ENCODE data around the gene KYNU.

The KYNU gene

DNA sequence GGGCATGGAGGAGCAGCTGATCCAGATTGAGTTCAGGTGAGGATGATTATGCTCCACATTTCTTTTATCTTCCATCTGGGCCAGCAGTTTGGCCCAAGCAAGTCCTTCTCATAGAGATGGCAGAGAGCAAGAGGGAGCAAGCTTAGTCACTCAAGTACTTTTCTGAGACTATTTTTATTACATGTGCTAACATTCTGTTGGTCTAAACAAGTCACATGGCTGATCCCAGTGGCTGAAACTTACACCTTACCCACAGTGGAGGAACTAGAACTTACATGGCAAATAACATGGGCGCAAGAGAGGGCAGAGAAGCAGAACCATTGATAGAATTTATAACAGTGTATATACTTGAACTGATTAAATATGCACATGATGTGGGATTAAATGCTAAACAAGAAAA is 105.7 kb downstream of the KYNU start:
- Histone ChIP-seq H3K14ac (ENCODE audit: low read length) (no peak overlapping the region), H2BK12ac (ENCODE audit: low read length) (no peak overlapping the region), H3K79me1 (ENCODE audit: low read length) (peaks cover 6% of the 10 kb centered on the region), H3K9me3 (ENCODE audit: insufficient read depth, low read depth, low read length) (no peaks in the 10 kb centered on the region), H4K8ac (ENCODE audit: low read depth, low read length) (no peak overlapping the region), H3K27me3 (ENCODE audit: insufficient read depth, low read length) (no peaks in the 10 kb centered on the region), H3K79me2 (ENCODE audit: control insufficient read depth, insufficient read depth, low read length, poor library complexity) (no peaks in the 10 kb centered on the region), H3K23ac (ENCODE audit: low read length) (no peak overlapping the region), H4K91ac (ENCODE audit: low read depth, low read length) (no peak overlapping the region), H3K4me2 (ENCODE audit: low read length) (no peak overlapping the region), H2AK5ac (ENCODE audit: low read length) (peak overlapping the region; percentile 10), H3K18ac (ENCODE audit: low read length) (no peak overlapping the region), H2BK5ac (ENCODE audit: low read depth, low read length, poor library complexity) (no peak overlapping the region), H3K4me3 (ENCODE audit: low read depth, low read length) (no peak overlapping the region), H3K36me3 (ENCODE audit: control insufficient read depth in 1 of 2, insufficient read depth in 2 of 2, low read length in 2 of 2) (no peaks in the 10 kb centered on the region), H3K4ac (ENCODE audit: low read depth, low read length) (no peak overlapping the region), H2AFZ (ENCODE audit: insufficient read depth, low read length, poor library complexity) (no peak overlapping the region), H3K9ac (ENCODE audit: low read length) (no peak overlapping the region), H3K4me1 (ENCODE audit: control insufficient read depth in 1 of 2, insufficient read depth in 2 of 2, low read length in 2 of 2) (peaks cover 2% of the 10 kb centered on the region in 2 experiments), H3K27ac (ENCODE audit: low read depth, low read length) (no peak overlapping the region), H2BK120ac (ENCODE audit: insufficient read depth, low read length, poor library complexity) (no peak overlapping the region), H4K12ac (ENCODE audit: low read depth, low read length) (no peak overlapping the region)
- WGBS (ENCODE audit: extremely low coverage, insufficient coverage, insufficient read length), result no CpG with 5 or more reads among the region's 1 CpG
- no peak for DNase-seq

DNA sequence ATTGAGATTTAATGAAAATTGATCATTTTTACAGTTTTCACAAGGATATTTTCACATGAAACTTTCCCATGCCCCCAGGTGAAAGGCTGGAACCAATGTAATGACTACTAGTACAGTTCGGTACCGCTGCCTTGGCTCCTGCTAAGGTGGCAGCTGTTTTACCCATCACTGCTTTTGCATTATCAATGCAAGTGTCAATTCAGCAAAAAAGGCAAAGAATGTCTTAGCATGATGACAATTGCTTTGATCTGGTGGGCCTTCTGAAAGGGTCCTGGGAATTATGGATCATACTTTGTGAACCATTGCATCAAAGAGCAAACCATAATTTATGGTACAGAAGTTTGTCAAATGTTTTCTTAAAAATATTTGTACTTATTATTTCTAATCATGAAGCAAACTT is 107.2 kb downstream of the KYNU start:
- no peaks in the 10 kb centered on the region for H3K9me3 ChIP-seq (ENCODE audit: insufficient read depth, low read depth, low read length)
- WGBS (ENCODE audit: extremely low coverage, insufficient coverage, insufficient read length), result no CpG with 5 or more reads among the region's 2 CpGs

DNA sequence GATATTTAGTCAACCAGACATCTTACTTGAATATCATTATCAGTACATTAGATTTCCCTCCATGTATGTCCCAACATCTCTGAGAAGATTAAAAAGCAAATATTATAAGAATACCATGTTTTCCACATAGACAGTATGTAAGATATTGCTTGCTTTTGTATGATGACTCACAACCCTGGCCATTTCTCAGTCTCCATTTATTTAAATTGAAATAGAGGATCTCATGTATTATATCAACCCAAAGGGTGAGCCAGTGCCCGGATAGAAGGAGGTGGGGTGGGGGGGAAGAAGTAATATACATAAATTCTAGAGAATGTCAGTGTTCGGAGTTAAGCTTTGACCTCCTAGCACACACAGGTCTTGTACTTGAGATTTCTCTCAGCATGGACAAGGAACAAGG is 109.6 kb downstream of the KYNU start:
- no peak for DNase-seq
- no peak overlapping the region for H2BK120ac ChIP-seq (ENCODE audit: insufficient read depth, low read length, poor library complexity)
- H3K79me1 ChIP-seq (ENCODE audit: low read length), result no peaks in the 10 kb centered on the region
- no peak overlapping the region for H4K8ac ChIP-seq (ENCODE audit: low read depth, low read length)
- no peak overlapping the region for H3K14ac ChIP-seq (ENCODE audit: low read length)
- H3K4me3 ChIP-seq (ENCODE audit: low read depth, low read length), result no peak overlapping the region
- H2BK5ac ChIP-seq (ENCODE audit: low read depth, low read length, poor library complexity), result no peak overlapping the region
- no peak overlapping the region for H3K4me2 ChIP-seq (ENCODE audit: low read length)
- H3K9me3 ChIP-seq (ENCODE audit: insufficient read depth, low read depth, low read length), result no peaks in the 10 kb centered on the region
- H3K79me2 ChIP-seq (ENCODE audit: control insufficient read depth, insufficient read depth, low read length, poor library complexity), result no peaks in the 10 kb centered on the region
- H3K9ac ChIP-seq (ENCODE audit: low read length), result no peak overlapping the region
- no peaks in the 10 kb centered on the region for H3K36me3 ChIP-seq (ENCODE audit: control insufficient read depth in 1 of 2, insufficient read depth in 2 of 2, low read length in 2 of 2)
- no peak overlapping the region for H2AFZ ChIP-seq (ENCODE audit: insufficient read depth, low read length, poor library complexity)
- no CpG with 5 or more reads among the region's 2 CpGs for WGBS (ENCODE audit: extremely low coverage, insufficient coverage, insufficient read length)
- H3K27ac ChIP-seq (ENCODE audit: low read depth, low read length), result no peak overlapping the region
- H3K23ac ChIP-seq (ENCODE audit: low read length), result no peak overlapping the region
- no peaks in the 10 kb centered on the region for H3K27me3 ChIP-seq (ENCODE audit: insufficient read depth, low read length)
- no peak overlapping the region for H4K91ac ChIP-seq (ENCODE audit: low read depth, low read length)
- no peak overlapping the region for H4K12ac ChIP-seq (ENCODE audit: low read depth, low read length)
- no peak overlapping the region for H3K4ac ChIP-seq (ENCODE audit: low read depth, low read length)
- no peak overlapping the region for H2AK5ac ChIP-seq (ENCODE audit: low read length)
- no peaks in the 10 kb centered on the region for H3K4me1 ChIP-seq (ENCODE audit: control insufficient read depth in 1 of 2, insufficient read depth in 2 of 2, low read length in 2 of 2)
- H2BK12ac ChIP-seq (ENCODE audit: low read length), result no peak overlapping the region
- H3K18ac ChIP-seq (ENCODE audit: low read length), result no peak overlapping the region

More for the DNA sequence above, 107.2 kb downstream of the KYNU start:
- H3K23ac ChIP-seq (ENCODE audit: low read length), result no peak overlapping the region
- H3K4me2 ChIP-seq (ENCODE audit: low read length), result no peak overlapping the region
- H3K14ac ChIP-seq (ENCODE audit: low read length), result no peak overlapping the region
- H3K4ac ChIP-seq (ENCODE audit: low read depth, low read length), result no peak overlapping the region
- no peak overlapping the region for H3K9ac ChIP-seq (ENCODE audit: low read length)
- no peaks in the 10 kb centered on the region for H3K27me3 ChIP-seq (ENCODE audit: insufficient read depth, low read length)
- H4K8ac ChIP-seq (ENCODE audit: low read depth, low read length), result no peak overlapping the region
- no peak overlapping the region for H2AK5ac ChIP-seq (ENCODE audit: low read length)
- no peak overlapping the region for H4K91ac ChIP-seq (ENCODE audit: low read depth, low read length)
- H3K27ac ChIP-seq (ENCODE audit: low read depth, low read length), result no peak overlapping the region
- no peak overlapping the region for H2BK5ac ChIP-seq (ENCODE audit: low read depth, low read length, poor library complexity)
- H3K36me3 ChIP-seq (ENCODE audit: control insufficient read depth in 1 of 2, insufficient read depth in 2 of 2, low read length in 2 of 2), result no peaks in the 10 kb centered on the region
- no peak overlapping the region for H2AFZ ChIP-seq (ENCODE audit: insufficient read depth, low read length, poor library complexity)
- no peak overlapping the region for H4K12ac ChIP-seq (ENCODE audit: low read depth, low read length)
- no peak overlapping the region for H3K4me3 ChIP-seq (ENCODE audit: low read depth, low read length)
- H3K4me1 ChIP-seq (ENCODE audit: control insufficient read depth in 1 of 2, insufficient read depth in 2 of 2, low read length in 2 of 2), result peaks cover 2% of the 10 kb centered on the region in 2 experiments
- no peak overlapping the region for H2BK12ac ChIP-seq (ENCODE audit: low read length)
- no peak overlapping the region for H2BK120ac ChIP-seq (ENCODE audit: insufficient read depth, low read length, poor library complexity)
- no peak overlapping the region for H3K18ac ChIP-seq (ENCODE audit: low read length)
- H3K79me1 ChIP-seq (ENCODE audit: low read length), result peaks cover 5% of the 10 kb centered on the region
- no peak for DNase-seq
- no peaks in the 10 kb centered on the region for H3K79me2 ChIP-seq (ENCODE audit: control insufficient read depth, insufficient read depth, low read length, poor library complexity)

DNA sequence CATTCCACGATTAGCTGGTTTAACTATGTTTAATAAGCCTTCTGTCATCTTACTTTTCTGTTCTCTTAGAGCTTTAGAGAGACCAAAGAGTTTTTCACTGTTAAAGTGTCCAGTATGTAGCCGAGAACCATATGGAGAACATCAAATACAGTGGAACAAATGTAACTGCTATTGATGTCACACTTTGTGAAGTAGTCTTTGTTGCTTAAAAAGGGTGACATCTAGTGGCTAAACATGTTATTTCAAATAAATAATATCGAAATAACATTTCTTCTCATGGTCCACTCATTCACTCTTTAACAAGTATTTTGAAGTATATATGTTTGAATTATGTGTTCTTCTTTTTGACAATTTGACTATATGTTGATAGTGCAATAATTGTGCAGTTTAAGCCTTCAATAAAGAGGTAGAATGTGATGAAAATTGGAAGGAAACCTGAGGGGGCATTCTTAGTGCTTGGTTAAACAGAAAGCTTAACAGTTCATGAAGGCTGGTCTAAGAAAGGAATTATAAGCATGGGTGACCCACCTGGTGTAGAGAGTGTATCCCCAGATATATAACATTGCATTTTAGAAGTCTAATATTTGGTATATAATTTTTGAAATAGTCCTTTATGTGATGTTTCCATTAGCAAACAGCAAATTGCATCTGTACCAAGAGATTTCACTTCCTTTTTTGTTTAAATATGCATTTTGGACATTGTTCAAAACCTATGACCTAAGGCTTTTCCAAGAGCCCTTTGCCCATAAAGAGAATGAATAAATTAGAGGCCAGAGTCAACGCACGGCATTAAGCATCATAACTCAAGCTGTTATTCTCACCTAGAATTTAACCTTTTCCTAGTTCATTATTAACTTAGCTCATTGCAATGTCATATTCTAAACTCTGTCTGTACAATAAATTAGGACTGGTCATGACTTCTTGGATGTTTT is 112.1 kb downstream of the KYNU start:
- H3K79me2 ChIP-seq (ENCODE audit: control insufficient read depth, insufficient read depth, low read length, poor library complexity), result no peaks in the 10 kb centered on the region

More for the DNA sequence above, 112.1 kb downstream of the KYNU start:
- no peak overlapping the region for H4K91ac ChIP-seq (ENCODE audit: low read depth, low read length)
- H2BK12ac ChIP-seq (ENCODE audit: low read length), result no peak overlapping the region
- no peaks in the 10 kb centered on the region for H3K79me1 ChIP-seq (ENCODE audit: low read length)
- no peaks in the 10 kb centered on the region for H3K36me3 ChIP-seq (ENCODE audit: control insufficient read depth in 1 of 2, insufficient read depth in 2 of 2, low read length in 2 of 2)
- no peak overlapping the region for H4K12ac ChIP-seq (ENCODE audit: low read depth, low read length)
- H3K4ac ChIP-seq (ENCODE audit: low read depth, low read length), result no peak overlapping the region
- H3K14ac ChIP-seq (ENCODE audit: low read length), result no peak overlapping the region
- peak in 1 of 2 donors; percentile 71 for DNase-seq
- no peaks in the 10 kb centered on the region for H3K27me3 ChIP-seq (ENCODE audit: insufficient read depth, low read length)
- H3K4me3 ChIP-seq (ENCODE audit: low read depth, low read length), result no peak overlapping the region
- H2BK120ac ChIP-seq (ENCODE audit: insufficient read depth, low read length, poor library complexity), result no peak overlapping the region
- no peak overlapping the region for H2AK5ac ChIP-seq (ENCODE audit: low read length)
- H3K9ac ChIP-seq (ENCODE audit: low read length), result no peak overlapping the region
- H3K4me2 ChIP-seq (ENCODE audit: low read length), result no peak overlapping the region
- no peak overlapping the region for H3K27ac ChIP-seq (ENCODE audit: low read depth, low read length)
- no peak overlapping the region for H4K8ac ChIP-seq (ENCODE audit: low read depth, low read length)
- H3K23ac ChIP-seq (ENCODE audit: low read length), result no peak overlapping the region
- H3K18ac ChIP-seq (ENCODE audit: low read length), result no peak overlapping the region
- H2AFZ ChIP-seq (ENCODE audit: insufficient read depth, low read length, poor library complexity), result no peak overlapping the region
- no peak overlapping the region for H2BK5ac ChIP-seq (ENCODE audit: low read depth, low read length, poor library complexity)
- H3K9me3 ChIP-seq (ENCODE audit: insufficient read depth, low read depth, low read length), result no peaks in the 10 kb centered on the region
- WGBS (ENCODE audit: extremely low coverage, insufficient coverage, insufficient read length), result no CpG with 5 or more reads among the region's 5 CpGs
- no peaks in the 10 kb centered on the region for H3K4me1 ChIP-seq (ENCODE audit: control insufficient read depth in 1 of 2, insufficient read depth in 2 of 2, low read length in 2 of 2)
